HepG2 (cell line): ENCODE results near the gene FAM114A1. TPM values are rescaled to one million over a fixed set of nuclear protein-coding genes. Genes with fewer than 3 reads are reported as not detected.
A peak's percentile ranks its signal among the peaks of the same experiment; 100 is the strongest.

Experiments
- ATAC-seq: fragments of 200-7000 bp; cut with Tn5 transposase; 3 replicates; pipeline ENCODE4 v1.9.1; 2020; ENCODE audit warnings: mild to moderate bottlenecking, moderate library complexity
- BruUV-seq: library from RNA; stranded (reverse); fragments of 400-500 nt; replicated peaks from 2 replicates; lab custom pipeline; 2021; lab: Mats Ljungman, UMichigan
- CTCF ChIA-PET: fragments of 300-600 bp; formaldehyde crosslinking; extraction: SDS; loops from one replicate; lab custom pipeline; 2021; ENCODE audit warnings: low total read pairs, inconsistent platforms, low intra/inter-chr PET ratio; lab: Yijun Ruan, JAX
- POLR2A ChIA-PET: fragments of 350-600 bp; sonication (Branson Sonifier 250); formaldehyde crosslinking; loops from one replicate; lab custom pipeline; 2020; ENCODE audit warnings: antibody characterized with exemption, inconsistent platforms; lab: Yijun Ruan, JAX
- DNase-seq: peaks from one replicate; pipeline ENCODE4 v3.0.0-alpha.2; 2015; ENCODE audit warnings: low spot score
- FAIRE-seq: peaks from 3 replicates; lab custom pipeline; 2011; peaks lifted over from hg19 to GRCh38; lab: Jason Lieb, UNC
- H2AFZ ChIP-seq: one replicate; pipeline ENCODE4 v1.6.1; 2011; ENCODE audit warnings: low read length, inconsistent platforms
- H3K27ac ChIP-seq: fragments of 300-600 bp; 3 replicates; pipeline ENCODE4 v1.8.0; 2011; ENCODE audit warnings: mixed run types, mild to moderate bottlenecking, mixed read lengths, low read length, inconsistent platforms; ENCODE audit not compliant: insufficient read depth; ENCODE audit errors: extremely low read length
- H3K27me3 ChIP-seq, 2 experiments: fragments of 200-600 bp in 1 of 2; 2 replicates in 1 of 2; 3 replicates in 1 of 2; pipeline versions ENCODE4 v1.6.0 to v1.8.0; 2011; ENCODE audit warnings: low read length in 2 of 2, mild to moderate bottlenecking in 2 of 2, moderate library complexity in 2 of 2, inconsistent platforms in 1 of 2; ENCODE audit not compliant: insufficient read depth in 2 of 2, control insufficient read depth in 1 of 2
- H3K36me3 ChIP-seq, 2 experiments: fragments of 200-600 bp in 1 of 2; replicated peaks in 1 of 2; 2 replicates in 1 of 2; 3 replicates in 1 of 2; pipeline versions ENCODE4 v1.5.1 to v1.8.0; 2011; ENCODE audit warnings: low read length in 2 of 2, inconsistent platforms in 1 of 2; ENCODE audit not compliant: insufficient read depth in 2 of 2, control insufficient read depth in 1 of 2
- H3K4me1 ChIP-seq: 2 replicates; pipeline ENCODE4 v1.5.1; 2012; ENCODE audit warnings: low read length, inconsistent platforms; ENCODE audit not compliant: insufficient read depth
- H3K4me2 ChIP-seq: 2 replicates; pipeline ENCODE4 v1.6.0; 2011; ENCODE audit warnings: low read depth, low read length, inconsistent platforms
- H3K4me3 ChIP-seq, 3 experiments: fragments of 200-600 bp in 1 of 3; sonication (generic), shearing (Covaris generic) in 1 of 3; replicated peaks in 1 of 3; 2 replicates each; pipeline ENCODE4 v1.5.1; 2011 to 2016; ENCODE audit warnings: low read length in 3 of 3, inconsistent platforms in 2 of 3, low read depth in 2 of 3, mild to moderate bottlenecking in 2 of 3, control low read depth in 1 of 3, mixed read lengths in 1 of 3; ENCODE audit not compliant: insufficient read depth in 1 of 3
- H3K79me2 ChIP-seq: one replicate; pipeline ENCODE4 v1.6.1; 2011; ENCODE audit warnings: low read length, inconsistent platforms; ENCODE audit not compliant: insufficient read depth
- H3K9ac ChIP-seq: 2 replicates; pipeline ENCODE4 v1.6.0; 2011; ENCODE audit warnings: mild to moderate bottlenecking, low read depth, low read length, inconsistent platforms; ENCODE audit not compliant: insufficient read depth
- H3K9me3 ChIP-seq: 2 replicates; pipeline ENCODE4 v1.5.1; 2012; ENCODE audit warnings: mild to moderate bottlenecking, low read length
- H4K20me1 ChIP-seq: 2 replicates; pipeline ENCODE4 v1.6.0; 2011; ENCODE audit warnings: inconsistent platforms, mild to moderate bottlenecking, low read length, moderate library complexity; ENCODE audit not compliant: insufficient read depth
- NCOA1 ChIP-seq: sonication (generic); formaldehyde crosslinking; IDR thresholded peaks from 2 replicates; pipeline ENCODE4 v1.9.0; 2021; ENCODE audit warnings: missing genetic modification reagents
- REST ChIP-seq, 2 experiments: IDR thresholded peaks; 2 replicates each; pipeline ENCODE4 v1.6.1; 2011 to 2012; ENCODE audit warnings: low read length in 2 of 2, borderline replicate concordance in 1 of 2, low read depth in 1 of 2, mild to moderate bottlenecking in 1 of 2, moderate library complexity in 1 of 2
- ZNF205 ChIP-seq: IDR thresholded peaks from 2 replicates; pipeline ENCODE4 v1.6.1; 2018; ENCODE audit warnings: missing biosample characterization, missing genetic modification reagents
- ZNF615 ChIP-seq: sonication (generic); formaldehyde crosslinking; IDR thresholded peaks from 2 replicates; pipeline ENCODE4 v1.5.0; 2020; ENCODE audit warnings: mild to moderate bottlenecking, missing genetic modification reagents, borderline replicate concordance
- WGBS: methylation state at CpG from one replicate; pipeline ENCODE4 v1.1.6; 2017; ENCODE audit warnings: low lambda C conversion rate; 5-methylcytosine and 5-hydroxymethylcytosine counted together
- in situ Hi-C: cut with HindIII; loops from 2 replicates; pipeline ENCODE4 v1.10.0; 2017; ENCODE audit warnings: low pct_unique_long_range_greater_than_20kb; ENCODE audit not compliant: extremely low pct_ligation_motif_present
- intact Hi-C: fragments of 100-400 bp; cut with micrococcal nuclease; formaldehyde crosslinking; loops from one replicate; pipeline ENCODE4 v1.10.0; 2022; ENCODE audit not compliant: unreplicated experiment
- polyA plus RNA-seq, 8 experiments: library from polyadenylated mRNA; depleted of rRNA in 3 of 8; stranded (reverse) in 7 of 8; unstranded in 1 of 8; fragments of >200 nt; fragmentation: Illumina TruSeq in 4 of 8; extraction: Trizol in 4 of 8; gene quantifications; 2 replicates each; pipeline versions ENCODE4 v1.2.1 to v1.2.3, GENCODE V29; 2011 to 2016; ENCODE audit warnings: low read depth in 4 of 8, missing spikeins in 1 of 8, mixed read lengths in 1 of 8; ENCODE audit not compliant: insufficient read depth in 1 of 8
- total RNA-seq, 5 experiments: library from RNA; depleted of rRNA; stranded (reverse); fragments of >200 nt; fragmentation: Illumina TruSeq; extraction: Trizol; gene quantifications; 2 replicates each; pipeline ENCODE4 v1.2.3, GENCODE V29; 2016; ENCODE audit warnings: low read depth in 1 of 5
- TF ChIP-seq, protein P1 (sequence below): IDR thresholded peaks from 2 replicates; pipeline ENCODE4 v1.6.1; 2018; ENCODE audit warnings: missing genetic modification reagents

The FAM114A1 gene
- total and polyA plus RNA-seq, 2 of the 13 experiments (the other 11 are each of a cell fraction or from before 2014, with no cell fraction given): 61.0 to 76.9 TPM

- Histone ChIP-seq H3K4me1 (peaks cover 15% of the 10 kb centered on the region), H2AFZ (no peak overlapping the region)
- BruUV-seq: no TSS peak
- CTCF ChIA-PET: no interaction called here
- intact Hi-C loops: loop anchor here (10.0 kb wide), 1 partner anchor 55 kb away; no protein-coding TSS in a partner anchor
- DNase-seq: no peak
- TF ChIP-seq REST (IDR thresholded peaks at IDR 0.05; ENCODE audit: borderline replicate concordance in 1 of 2, low read depth in 1 of 2, low read length in 2 of 2) (no peak), ZNF615 (CRISPR knock-in tag) (no peak), ZNF205 (no peak), NCOA1 (no peak)
- TF ChIP-seq, protein P1, sequence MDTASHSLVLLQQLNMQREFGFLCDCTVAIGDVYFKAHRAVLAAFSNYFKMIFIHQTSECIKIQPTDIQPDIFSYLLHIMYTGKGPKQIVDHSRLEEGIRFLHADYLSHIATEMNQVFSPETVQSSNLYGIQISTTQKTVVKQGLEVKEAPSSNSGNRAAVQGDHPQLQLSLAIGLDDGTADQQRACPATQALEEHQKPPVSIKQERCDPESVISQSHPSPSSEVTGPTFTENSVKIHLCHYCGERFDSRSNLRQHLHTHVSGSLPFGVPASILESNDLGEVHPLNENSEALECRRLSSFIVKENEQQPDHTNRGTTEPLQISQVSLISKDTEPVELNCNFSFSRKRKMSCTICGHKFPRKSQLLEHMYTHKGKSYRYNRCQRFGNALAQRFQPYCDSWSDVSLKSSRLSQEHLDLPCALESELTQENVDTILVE (CRISPR knock-in tag): no peak
- TF ChIP-seq, all 625 proteins: peak for 0
- WGBS: 38% methylated on average over 1 of the region's 1 CpG
- H4K20me1 ChIP-seq: no peaks in the 10 kb centered on the region
- no peaks in the 10 kb centered on the region for H3K9me3 ChIP-seq
- H3K79me2 ChIP-seq: no peaks in the 10 kb centered on the region
- POLR2A ChIA-PET: no interaction called here
- no peak overlapping the region for H3K9ac ChIP-seq
- H3K4me3 ChIP-seq: no peak overlapping the region
- peaks cover 32 to 69% of the 10 kb centered on the region in 2 experiments for H3K36me3 ChIP-seq
- no peak overlapping the region for H3K27ac ChIP-seq
- H3K27me3 ChIP-seq: no peaks in the 10 kb centered on the region
- in situ Hi-C loops: no loop called here
- FAIRE-seq: no peak
- peak; percentile 82 for ATAC-seq
- H3K4me2 ChIP-seq: no peak overlapping the region
Measured at GRCh38 chr4:38930204-38930603, 62.6 kb downstream of the FAM114A1 start.
